Suppressor macrophage (primary cell): ENCODE measurements around the gene GPS1.

ENCODE experiments used
- DNase-seq, 4 experiments: peaks; one replicate each; pipeline ENCODE4 v3.0.0-alpha.2; 2020 to 2022

Gene GPS1

GRCh38 chr17:82014971-82015310 lies 36.8 kb upstream of the GPS1 start:
- DNase-seq, result no peak

- no peak for DNase-seq
Observed at GRCh38 chr17:82015311-82015971, 36.3 kb upstream of the GPS1 start.

GRCh38 chr17:82016061-82016874 lies 35.4 kb upstream of the GPS1 start:
- no peak for DNase-seq

- no peak for DNase-seq
Observed at GRCh38 chr17:82016875-82017459, 34.7 kb upstream of the GPS1 start.

- no peak for DNase-seq
Observed at GRCh38 chr17:82017612-82018151, 34.0 kb upstream of the GPS1 start.

GRCh38 chr17:82018152-82018988 lies 33.3 kb upstream of the GPS1 start:
- no peak for DNase-seq

- no peak for DNase-seq
Observed at GRCh38 chr17:82018989-82019689, 32.6 kb upstream of the GPS1 start.

- peak; percentile 69 to 89 (median 76) for DNase-seq
Observed at GRCh38 chr17:82019690-82020571, 31.8 kb upstream of the GPS1 start.

- DNase-seq, result no peak
Observed at GRCh38 chr17:82020572-82021106, 31.1 kb upstream of the GPS1 start.

- peak; percentile 73 to 85 (median 75) for DNase-seq
Observed at GRCh38 chr17:82021107-82021899, 30.4 kb upstream of the GPS1 start.

GRCh38 chr17:82021900-82022309 lies 29.8 kb upstream of the GPS1 start:
- DNase-seq, result peak in 1 of 4 experiments; percentile 41

GRCh38 chr17:82022310-82022980 lies 29.3 kb upstream of the GPS1 start, which contains the start of gene CENPX:
TSS of gene CENPX (minus strand) at chr17:82022878. CDS start at chr17:82022861, 17 bp downstream.
- no peak for DNase-seq

- DNase-seq, result peak; percentile 100
Observed at GRCh38 chr17:82022981-82023446, 28.7 kb upstream of the GPS1 start, which contains the start of gene LRRC45. TSS of gene LRRC45 (plus strand) at chr17:82023305. CDS start at chr17:82023644, 339 bp downstream.

GRCh38 chr17:82023447-82024241 lies 28.1 kb upstream of the GPS1 start:
- DNase-seq, result peak; percentile 33 to 75 (median 62)

GRCh38 chr17:82024859-82025258 lies 26.8 kb upstream of the GPS1 start:
- DNase-seq, result no peak

- DNase-seq, result no peak
Observed at GRCh38 chr17:82025401-82026107, 26.1 kb upstream of the GPS1 start.

GRCh38 chr17:82028246-82028645 lies 23.5 kb upstream of the GPS1 start:
- no peak for DNase-seq
